ENCODE data around the gene ITGAL.

DNA sequence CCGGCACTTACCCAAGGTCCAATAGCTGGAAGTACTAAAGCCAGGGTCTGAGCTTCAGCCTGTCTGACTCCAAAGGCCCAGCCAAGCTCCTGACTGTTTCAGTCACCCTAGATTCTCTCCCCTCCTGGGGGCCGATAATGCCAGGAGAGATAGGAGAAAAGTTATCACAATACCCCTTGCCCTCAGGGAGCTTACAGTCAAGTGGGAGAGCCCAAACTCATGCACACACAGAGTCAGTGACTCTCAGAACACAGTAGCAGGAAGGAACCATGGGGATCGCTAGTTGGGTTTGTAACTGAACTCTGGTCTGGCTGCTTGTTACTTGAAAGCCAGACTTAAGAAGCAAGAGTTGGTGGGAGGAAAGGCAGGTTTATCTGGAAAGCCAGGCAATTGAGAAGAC, 39.0 kb downstream of the ITGAL start:
- TF ChIP-seq, protein P1, sequence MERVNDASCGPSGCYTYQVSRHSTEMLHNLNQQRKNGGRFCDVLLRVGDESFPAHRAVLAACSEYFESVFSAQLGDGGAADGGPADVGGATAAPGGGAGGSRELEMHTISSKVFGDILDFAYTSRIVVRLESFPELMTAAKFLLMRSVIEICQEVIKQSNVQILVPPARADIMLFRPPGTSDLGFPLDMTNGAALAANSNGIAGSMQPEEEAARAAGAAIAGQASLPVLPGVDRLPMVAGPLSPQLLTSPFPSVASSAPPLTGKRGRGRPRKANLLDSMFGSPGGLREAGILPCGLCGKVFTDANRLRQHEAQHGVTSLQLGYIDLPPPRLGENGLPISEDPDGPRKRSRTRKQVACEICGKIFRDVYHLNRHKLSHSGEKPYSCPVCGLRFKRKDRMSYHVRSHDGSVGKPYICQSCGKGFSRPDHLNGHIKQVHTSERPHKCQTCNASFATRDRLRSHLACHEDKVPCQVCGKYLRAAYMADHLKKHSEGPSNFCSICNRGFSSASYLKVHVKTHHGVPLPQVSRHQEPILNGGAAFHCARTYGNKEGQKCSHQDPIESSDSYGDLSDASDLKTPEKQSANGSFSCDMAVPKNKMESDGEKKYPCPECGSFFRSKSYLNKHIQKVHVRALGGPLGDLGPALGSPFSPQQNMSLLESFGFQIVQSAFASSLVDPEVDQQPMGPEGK (CRISPR knock-in tag; IDR thresholded peaks at IDR 0.05; ENCODE audit: borderline replicate concordance), result no peak
- TF ChIP-seq CSDC2 (CRISPR knock-in tag; IDR thresholded peaks at IDR 0.05) (no peak), ZFP3 (CRISPR knock-in tag; IDR thresholded peaks at IDR 0.05) (no peak), OSR1 (CRISPR knock-in tag; IDR thresholded peaks at IDR 0.05) (no peak)
- TF ChIP-seq, protein P2, sequence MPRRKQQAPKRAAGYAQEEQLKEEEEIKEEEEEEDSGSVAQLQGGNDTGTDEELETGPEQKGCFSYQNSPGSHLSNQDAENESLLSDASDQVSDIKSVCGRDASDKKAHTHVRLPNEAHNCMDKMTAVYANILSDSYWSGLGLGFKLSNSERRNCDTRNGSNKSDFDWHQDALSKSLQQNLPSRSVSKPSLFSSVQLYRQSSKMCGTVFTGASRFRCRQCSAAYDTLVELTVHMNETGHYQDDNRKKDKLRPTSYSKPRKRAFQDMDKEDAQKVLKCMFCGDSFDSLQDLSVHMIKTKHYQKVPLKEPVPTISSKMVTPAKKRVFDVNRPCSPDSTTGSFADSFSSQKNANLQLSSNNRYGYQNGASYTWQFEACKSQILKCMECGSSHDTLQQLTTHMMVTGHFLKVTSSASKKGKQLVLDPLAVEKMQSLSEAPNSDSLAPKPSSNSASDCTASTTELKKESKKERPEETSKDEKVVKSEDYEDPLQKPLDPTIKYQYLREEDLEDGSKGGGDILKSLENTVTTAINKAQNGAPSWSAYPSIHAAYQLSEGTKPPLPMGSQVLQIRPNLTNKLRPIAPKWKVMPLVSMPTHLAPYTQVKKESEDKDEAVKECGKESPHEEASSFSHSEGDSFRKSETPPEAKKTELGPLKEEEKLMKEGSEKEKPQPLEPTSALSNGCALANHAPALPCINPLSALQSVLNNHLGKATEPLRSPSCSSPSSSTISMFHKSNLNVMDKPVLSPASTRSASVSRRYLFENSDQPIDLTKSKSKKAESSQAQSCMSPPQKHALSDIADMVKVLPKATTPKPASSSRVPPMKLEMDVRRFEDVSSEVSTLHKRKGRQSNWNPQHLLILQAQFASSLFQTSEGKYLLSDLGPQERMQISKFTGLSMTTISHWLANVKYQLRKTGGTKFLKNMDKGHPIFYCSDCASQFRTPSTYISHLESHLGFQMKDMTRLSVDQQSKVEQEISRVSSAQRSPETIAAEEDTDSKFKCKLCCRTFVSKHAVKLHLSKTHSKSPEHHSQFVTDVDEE (CRISPR knock-in tag; IDR thresholded peaks at IDR 0.05), result no peak

Data from SK-N-SH treated with all-trans-retinoic acid at 6 μM for 48 hours (cell line).